H54 (cell line): ENCODE measurements around the gene CNPY4.
"Not testable (repeated sequence)": the region's sequence is repeated elsewhere in the genome, so short reads cannot be mapped to it uniquely, and the experiment has no call there.

Source experiments
- DNase-seq: peaks from one replicate; pipeline ENCODE4 v3.0.0; 2011; ENCODE audit warnings: low spot score, mixed read lengths; ENCODE audit not compliant: insufficient read length
- FAIRE-seq: peaks from 3 replicates; lab custom pipeline; 2011; peaks lifted over from hg19 to GRCh38; lab: Jason Lieb, UNC
- POLR2A ChIP-seq: IDR thresholded peaks from 2 replicates; pipeline ENCODE4 v1.6.1; 2011; ENCODE audit warnings: low read depth, mild to moderate bottlenecking, low read length

CNPY4 gene

DNA sequence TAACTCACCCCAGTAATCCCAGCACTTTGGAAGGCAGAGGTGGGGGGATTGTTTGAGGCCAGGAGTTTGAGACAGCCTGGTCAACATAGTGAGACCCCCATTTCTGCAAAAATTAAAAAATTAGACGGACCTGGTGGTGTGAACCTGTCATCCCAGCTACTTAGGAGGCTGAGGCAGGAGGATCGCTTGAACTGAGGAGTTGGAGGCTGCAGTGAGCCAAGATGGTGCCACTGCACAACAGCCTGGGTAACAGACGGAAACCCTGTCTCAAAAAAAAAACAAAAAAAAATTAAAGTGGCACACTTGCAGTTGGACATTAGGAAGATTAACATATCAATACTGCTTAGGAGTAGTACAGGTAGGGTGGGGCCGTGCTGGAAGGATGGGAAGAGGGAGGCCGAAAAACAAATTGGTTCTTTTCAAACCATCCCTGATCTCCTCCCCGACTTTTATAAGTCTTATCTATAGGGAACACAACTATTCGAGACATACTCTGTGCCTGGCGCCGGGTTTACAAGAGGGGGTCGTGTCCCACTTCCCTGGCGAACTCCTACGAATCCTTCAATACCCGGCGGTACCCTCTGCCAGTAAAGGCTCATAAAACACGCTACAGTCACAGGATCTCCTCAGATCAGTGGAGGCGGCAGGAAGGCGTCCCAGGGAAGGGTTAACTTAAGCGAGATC, 904 bp upstream of the CNPY4 start:
- DNase-seq (no peak), FAIRE-seq (no peak)

DNA sequence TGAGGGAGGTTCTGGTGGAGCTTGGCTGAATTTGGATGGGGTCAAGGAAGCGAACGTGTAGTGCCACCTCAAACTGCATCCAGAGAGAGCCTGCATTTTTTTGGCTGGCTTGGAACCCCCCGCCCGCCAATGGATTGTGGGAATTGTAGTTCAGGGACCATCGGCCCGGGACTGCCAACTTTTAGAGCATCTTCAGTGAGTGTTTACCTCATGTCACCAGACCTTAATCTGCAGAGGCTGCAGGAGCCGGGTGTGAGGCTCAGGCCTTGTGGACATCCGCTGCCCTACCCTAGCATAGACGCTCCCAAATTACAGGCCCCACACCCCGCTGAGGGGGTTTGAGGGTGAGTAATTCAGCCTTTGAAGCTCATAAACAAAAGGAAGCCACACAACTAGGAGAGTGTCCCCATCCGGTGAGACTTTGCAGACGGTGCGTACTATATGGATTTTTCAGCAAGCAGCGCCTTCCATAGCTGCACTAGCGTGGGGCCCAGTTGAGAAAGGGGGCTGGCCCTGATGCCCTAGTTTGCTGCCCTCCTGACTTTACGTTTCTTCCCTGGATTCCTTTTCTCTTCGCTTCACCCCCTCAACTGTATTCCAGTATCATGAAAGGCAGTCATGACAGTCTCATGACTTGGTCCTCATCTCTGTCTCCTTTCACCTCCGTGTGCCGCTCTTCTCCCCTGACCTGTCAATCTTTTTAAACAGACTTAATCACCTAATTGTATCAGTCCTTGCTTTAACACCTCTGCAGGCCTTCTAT, 717 bp downstream of the CNPY4 start:
- TF ChIP-seq POLR2A = no peak
- FAIRE-seq = no peak

More for the DNA sequence above, 904 bp upstream of the CNPY4 start:
- no peak for TF ChIP-seq POLR2A

DNA sequence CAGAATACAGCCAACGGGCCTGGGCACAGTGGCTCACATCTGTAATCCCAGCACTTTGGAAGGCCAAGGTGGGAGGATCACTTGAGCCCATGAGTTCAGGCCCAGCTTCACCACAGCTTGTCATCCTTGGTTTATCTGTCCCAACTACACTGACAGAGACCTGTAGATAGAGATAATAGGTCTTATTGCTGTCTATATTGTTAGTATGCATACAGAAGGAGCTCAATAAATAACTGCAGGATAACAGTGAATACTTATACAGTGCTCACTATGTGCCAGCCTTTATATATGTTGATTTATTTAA, 1.3 kb downstream of the CNPY4 start:
- DNase-seq = no peak
- no peak for FAIRE-seq
- no peak for TF ChIP-seq POLR2A

More for the DNA sequence above, 717 bp downstream of the CNPY4 start:
- DNase-seq = peak; percentile 77

DNA sequence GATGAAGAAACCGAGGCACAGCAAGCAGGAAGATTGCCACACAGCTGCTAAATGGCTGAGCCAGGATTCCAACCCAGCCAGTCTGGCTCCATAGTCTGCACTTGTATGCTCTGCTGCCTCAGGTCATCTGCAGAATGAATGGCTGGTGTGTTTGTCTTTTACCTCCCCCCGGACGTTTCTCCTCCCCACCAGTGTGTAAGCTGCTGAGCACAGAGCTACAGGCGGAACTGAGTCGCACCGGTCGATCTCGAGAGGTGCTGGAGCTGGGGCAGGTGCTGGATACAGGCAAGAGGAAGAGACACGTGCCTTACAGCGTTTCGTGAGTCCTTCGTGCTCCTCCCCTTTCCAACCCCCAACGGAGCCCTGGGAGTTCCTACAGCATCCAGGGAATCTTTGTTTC, 2.6 kb downstream of the CNPY4 start:
- DNase-seq (no peak), FAIRE-seq (no peak)
- no peak for TF ChIP-seq POLR2A

DNA sequence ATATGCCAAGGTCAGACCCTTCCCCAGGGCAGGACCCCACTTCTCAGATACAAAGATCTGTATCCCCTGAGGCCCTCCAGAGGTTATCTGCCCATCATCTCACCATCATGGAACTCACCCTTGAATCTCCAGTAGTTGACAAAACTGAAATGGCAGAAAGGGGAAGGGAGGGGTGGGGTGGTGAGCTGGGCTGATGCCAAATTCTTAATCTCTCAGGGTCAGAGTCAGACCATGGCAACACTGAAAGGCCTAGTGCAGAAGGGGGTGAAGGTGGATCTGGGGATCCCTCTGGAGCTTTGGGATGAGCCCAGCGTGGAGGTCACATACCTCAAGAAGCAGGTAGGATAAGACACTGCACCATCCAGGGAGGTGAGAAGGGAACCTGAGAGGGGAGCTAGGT, 3.1 kb downstream of the CNPY4 start:
- TF ChIP-seq POLR2A = no peak
- no peak for FAIRE-seq
- DNase-seq = no peak

DNA sequence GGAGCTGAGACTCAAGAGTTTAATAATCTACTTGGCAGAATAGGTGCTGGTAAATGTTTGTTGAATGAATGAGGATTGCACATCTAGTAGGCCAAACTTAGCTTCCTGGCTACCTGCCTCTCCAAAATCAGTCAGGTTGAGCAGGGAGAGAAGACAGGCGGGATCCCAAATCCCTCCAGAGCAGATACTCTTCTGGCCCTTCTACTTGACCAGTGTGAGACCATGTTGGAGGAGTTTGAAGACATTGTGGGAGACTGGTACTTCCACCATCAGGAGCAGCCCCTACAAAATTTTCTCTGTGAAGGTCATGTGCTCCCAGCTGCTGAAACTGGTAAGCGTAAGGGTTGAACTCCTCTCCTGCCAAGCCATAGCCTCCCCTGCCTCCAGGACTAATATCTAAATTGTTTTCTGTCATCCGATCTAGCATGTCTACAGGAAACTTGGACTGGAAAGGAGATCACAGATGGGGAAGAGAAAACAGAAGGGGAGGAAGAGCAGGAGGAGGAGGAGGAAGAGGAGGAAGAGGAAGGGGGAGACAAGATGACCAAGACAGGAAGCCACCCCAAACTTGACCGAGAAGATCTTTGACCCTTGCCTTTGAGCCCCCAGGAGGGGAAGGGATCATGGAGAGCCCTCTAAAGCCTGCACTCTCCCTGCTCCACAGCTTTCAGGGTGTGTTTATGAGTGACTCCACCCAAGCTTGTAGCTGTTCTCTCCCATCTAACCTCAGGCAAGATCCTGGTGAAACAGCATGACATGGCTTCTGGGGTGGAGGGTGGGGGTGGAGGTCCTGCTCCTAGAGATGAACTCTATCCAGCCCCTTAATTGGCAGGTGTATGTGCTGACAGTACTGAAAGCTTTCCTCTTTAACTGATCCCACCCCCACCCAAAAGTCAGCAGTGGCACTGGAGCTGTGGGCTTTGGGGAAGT, 5.1 kb downstream of the CNPY4 start:
- no peak for TF ChIP-seq POLR2A
- no peak for DNase-seq
- FAIRE-seq = no peak

DNA sequence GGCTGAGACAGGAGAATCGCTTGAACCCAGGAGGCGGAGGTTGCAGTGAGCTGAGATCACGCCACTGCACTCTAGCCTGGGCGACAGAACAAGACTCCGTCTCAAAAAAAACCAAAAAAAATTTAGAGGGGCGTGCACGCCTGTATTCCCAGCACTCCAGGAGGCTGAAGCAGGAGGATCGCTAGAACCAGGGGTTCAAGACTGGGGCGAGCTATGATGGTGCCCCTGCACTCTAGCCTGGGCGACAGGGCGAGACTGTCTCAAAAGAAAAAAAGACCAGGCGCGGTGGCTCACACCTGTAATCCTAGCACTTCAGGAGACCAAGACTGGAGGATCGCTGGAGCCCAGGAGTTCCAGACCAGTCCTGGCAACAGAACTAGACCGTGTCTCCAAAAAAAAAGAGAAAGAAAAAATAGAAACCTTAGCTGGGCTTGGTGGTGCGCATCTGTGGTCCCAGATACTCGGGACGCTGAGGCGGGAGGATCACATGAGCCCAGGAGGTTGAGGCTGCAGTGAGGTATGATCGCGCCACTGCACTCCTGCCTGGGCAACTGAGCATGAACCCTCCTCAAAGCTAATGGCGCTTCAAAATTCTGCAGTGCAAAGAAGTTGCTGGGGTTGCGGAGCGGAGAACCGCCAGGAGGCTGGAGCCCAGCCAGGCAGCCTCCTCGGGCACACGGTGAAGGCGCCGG, 7.0 kb downstream of the CNPY4 start:
- FAIRE-seq (no peak), DNase-seq (no peak)

DNA sequence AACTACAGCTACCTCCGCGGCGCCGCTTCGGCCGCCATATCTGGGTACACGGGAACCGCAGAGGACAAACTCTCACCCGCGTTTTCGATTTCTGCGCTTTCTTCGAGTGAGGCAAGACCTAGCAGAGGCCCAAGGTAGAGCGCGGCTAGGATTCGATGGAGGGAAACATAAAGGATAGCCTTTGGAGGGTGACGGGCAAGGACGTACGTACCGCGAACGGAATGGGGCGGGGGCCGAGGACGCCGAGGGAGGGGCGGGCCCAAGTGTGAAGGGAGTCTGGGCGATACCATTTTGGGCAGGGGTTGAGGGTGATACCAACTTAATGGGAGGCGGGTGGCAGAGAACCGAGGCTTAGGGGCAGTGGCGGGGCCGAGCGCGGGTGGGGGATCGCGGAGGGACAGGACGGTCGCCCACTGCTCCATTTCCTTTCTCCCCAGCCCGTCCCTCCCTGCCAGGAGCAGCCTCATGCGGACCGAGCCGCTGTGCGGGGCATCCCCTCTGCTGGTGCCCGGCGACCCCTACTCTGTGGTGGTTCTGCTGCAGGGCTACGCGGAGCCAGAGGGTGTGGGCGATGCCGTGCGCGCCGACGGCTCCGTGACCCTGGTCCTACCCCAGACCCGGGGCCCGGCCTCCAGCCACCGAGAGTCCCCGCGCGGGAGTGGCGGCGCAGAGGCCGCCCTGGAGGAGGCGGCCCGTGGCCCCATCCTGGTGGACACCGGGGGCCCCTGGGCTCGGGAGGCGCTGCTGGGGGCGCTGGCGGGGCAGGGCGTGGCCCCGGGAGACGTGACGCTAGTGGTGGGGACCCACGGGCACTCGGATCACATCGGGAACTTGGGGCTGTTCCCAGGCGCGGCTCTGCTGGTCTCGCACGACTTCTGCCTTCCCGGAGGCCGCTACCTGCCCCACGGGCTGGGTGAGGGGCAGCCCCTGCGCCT, 7.8 kb downstream of the CNPY4 start, which contains the start of gene MBLAC1:
MBLAC1 (plus strand) TSS at position 37 of the 935 bp plus-strand sequence; CDS start at position 466, 429 bp downstream.
- FAIRE-seq (no peak), DNase-seq (peak; percentile 78)
- peak; percentile 72 for TF ChIP-seq POLR2A

More for the DNA sequence above, 7.0 kb downstream of the CNPY4 start:
- TF ChIP-seq POLR2A = no peak

DNA sequence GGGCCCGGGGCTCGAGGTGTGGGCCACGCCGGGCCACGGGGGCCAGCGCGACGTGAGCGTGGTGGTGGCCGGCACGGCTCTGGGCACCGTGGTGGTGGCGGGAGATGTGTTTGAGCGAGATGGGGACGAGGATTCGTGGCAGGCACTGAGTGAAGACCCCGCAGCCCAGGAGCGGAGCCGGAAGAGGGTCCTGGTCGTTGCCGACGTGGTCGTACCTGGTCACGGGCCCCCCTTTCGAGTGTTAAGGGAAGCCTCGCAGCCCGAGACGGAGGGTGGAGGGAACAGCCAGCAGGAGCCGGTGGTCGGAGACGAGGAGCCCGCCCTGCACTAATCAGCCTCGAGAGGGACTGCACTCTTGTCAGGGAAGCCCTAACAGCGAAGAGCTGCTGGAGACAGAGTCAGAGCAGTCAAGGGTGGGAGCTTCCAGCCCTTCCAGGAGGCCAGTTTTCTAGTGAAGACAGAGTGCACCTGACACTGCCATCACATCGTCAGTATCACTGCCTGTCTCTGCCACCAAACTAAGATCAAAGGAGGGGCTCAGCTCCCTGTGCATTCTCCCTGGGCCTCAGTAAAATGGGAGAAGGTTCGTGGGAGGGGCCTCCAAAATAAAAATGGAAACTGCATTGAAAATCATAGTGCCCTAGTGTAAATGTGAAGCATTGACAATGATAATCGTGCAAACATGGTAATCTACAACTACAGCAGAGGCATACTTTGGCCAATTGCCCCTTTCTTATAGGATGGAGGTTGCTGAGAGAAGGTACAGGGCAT, 8.6 kb downstream of the CNPY4 start:
- FAIRE-seq (no peak), DNase-seq (no peak)
- no peak for TF ChIP-seq POLR2A

DNA sequence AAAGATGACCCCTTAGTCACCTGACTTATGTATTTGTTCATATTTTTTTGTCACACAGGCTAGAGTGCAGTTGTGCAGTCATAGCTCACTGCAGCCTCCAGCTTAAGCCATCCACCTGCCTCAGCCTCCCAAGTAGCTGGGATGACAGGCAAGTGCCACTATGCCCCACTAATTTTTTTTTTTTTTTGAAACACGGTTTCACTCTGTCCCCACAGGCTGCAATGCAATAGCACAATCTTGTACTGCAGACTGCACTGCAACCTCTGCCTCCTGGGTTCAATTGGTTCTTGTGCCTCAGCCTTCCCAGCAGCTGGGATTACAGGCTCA, 9.2 kb downstream of the CNPY4 start:
- DNase-seq = no peak
- no peak for FAIRE-seq
- TF ChIP-seq POLR2A = no peak

DNA sequence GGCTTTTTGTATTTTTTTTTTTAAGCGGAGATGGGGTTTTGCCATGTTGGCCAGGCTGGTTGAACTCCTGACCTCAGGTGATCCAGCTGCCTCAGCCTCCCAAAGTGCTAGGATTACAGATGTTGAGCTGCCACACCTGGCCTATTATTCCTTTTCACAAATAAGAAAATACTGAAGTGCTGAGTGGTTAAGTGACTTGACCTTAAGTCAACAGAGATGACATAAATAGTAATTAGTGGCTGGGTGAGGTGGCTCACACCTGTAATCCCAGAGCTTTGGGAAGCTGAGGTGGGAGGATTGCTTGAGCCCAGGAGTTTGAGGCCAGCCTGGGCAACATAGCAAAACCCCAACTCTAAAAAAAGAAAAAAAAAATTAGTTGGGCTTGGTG, 10.8 kb downstream of the CNPY4 start:
- DNase-seq, FAIRE-seq: not testable (repeated sequence)
